WTC11 (cell line): ENCODE results near the gene ATP6V0B. TPM values are rescaled to one million over a fixed set of nuclear protein-coding genes. Genes with fewer than 3 reads are reported as not detected.

Source experiments
- ATAC-seq: fragments of 200-7000 bp; cut with Tn5 transposase; 2 replicates; pipeline ENCODE4 v1.10.0; 2021; ENCODE audit warnings: mild to moderate bottlenecking, moderate library complexity
- CTCF ChIA-PET: fragments of 300-600 bp; sonication (Branson Sonifier 250); formaldehyde crosslinking; loops from one replicate; lab custom pipeline; 2021; ENCODE audit warnings: antibody characterized with exemption; lab: Charles Lee
- POLR2A ChIA-PET: fragments of 350-600 bp; sonication (Branson Sonifier 250); formaldehyde crosslinking; loops from one replicate; lab custom pipeline; 2021; ENCODE audit warnings: antibody characterized with exemption; lab: Charles Lee
- DNase-seq: peaks from one replicate; pipeline ENCODE4 v3.0.0; 2021; ENCODE audit warnings: low spot score
- H3K27ac Mint-ChIP-seq: 2 replicates; pipeline ENCODE4 v1.8.0; 2021; ENCODE audit warnings: mixed read lengths
- H3K27me3 Mint-ChIP-seq: 2 replicates; pipeline ENCODE4 v1.8.0; 2021; ENCODE audit warnings: low read depth, mild to moderate bottlenecking, moderate library complexity, mixed read lengths
- H3K36me3 Mint-ChIP-seq: 2 replicates; pipeline ENCODE4 v1.8.0; 2021; ENCODE audit warnings: mixed read lengths
- H3K4me1 Mint-ChIP-seq: 2 replicates; pipeline ENCODE4 v1.8.0; 2022; ENCODE audit warnings: mixed read lengths
- H3K4me3 Mint-ChIP-seq: 2 replicates; pipeline ENCODE4 v1.8.0; 2021; ENCODE audit warnings: mild to moderate bottlenecking, moderate library complexity, mixed read lengths
- H3K9me3 Mint-ChIP-seq: 2 replicates; pipeline ENCODE4 v1.8.0; 2021; ENCODE audit warnings: mixed read lengths
- ATF1 ChIP-seq: sonication (generic); formaldehyde crosslinking; IDR thresholded peaks from 2 replicates; pipeline ENCODE4 v1.8.1; 2023; ENCODE audit warnings: mild to moderate bottlenecking, moderate library complexity, missing genetic modification reagents
- NFYB ChIP-seq: sonication (generic); formaldehyde crosslinking; conservative IDR thresholded peaks from 2 replicates; pipeline ENCODE4 v1.8.0; 2022; ENCODE audit warnings: low read depth, missing genetic modification reagents
- NR1H2 ChIP-seq: sonication (generic); formaldehyde crosslinking; IDR thresholded peaks from 2 replicates; pipeline ENCODE4 v1.9.0; 2021; ENCODE audit warnings: mild to moderate bottlenecking, moderate library complexity, missing genetic modification reagents
- OVOL2 ChIP-seq: fragments of 250-450 bp; sonication (Bioruptor Pico); IDR thresholded peaks from 2 replicates; pipeline ENCODE4 v1.9.0; 2021; ENCODE audit warnings: mild to moderate bottlenecking, borderline replicate concordance
- SMAD4 ChIP-seq: sonication (generic); formaldehyde crosslinking; IDR thresholded peaks from 2 replicates; pipeline ENCODE4 v1.8.0; 2022; ENCODE audit warnings: mild to moderate bottlenecking, missing genetic modification reagents
- SP1 ChIP-seq: sonication (generic); formaldehyde crosslinking; conservative IDR thresholded peaks from 2 replicates; pipeline ENCODE4 v1.8.1; 2022; ENCODE audit warnings: missing genetic modification reagents
- TEAD4 ChIP-seq: sonication (generic); formaldehyde crosslinking; IDR thresholded peaks from 2 replicates; pipeline ENCODE4 v1.8.0; 2022; ENCODE audit warnings: mild to moderate bottlenecking, missing genetic modification reagents
- ZNF263 ChIP-seq: sonication (generic); formaldehyde crosslinking; IDR thresholded peaks from 2 replicates; pipeline ENCODE4 v1.8.1; 2022; ENCODE audit warnings: low read depth, mild to moderate bottlenecking, moderate library complexity, missing genetic modification reagents
- total RNA-seq: library from RNA; stranded (reverse); gene quantifications from 3 replicates; pipeline ENCODE4 v1.2.3, GENCODE V29; 2021
- TF ChIP-seq, protein P1 (sequence below): sonication (generic); formaldehyde crosslinking; IDR thresholded peaks from 2 replicates; pipeline ENCODE4 v1.8.1; 2023; ENCODE audit warnings: mild to moderate bottlenecking, moderate library complexity, missing genetic modification reagents
- TF ChIP-seq, protein P2 (sequence below): fragments of 200-600 bp; IDR thresholded peaks from 2 replicates; pipeline ENCODE4 v1.8.0; 2022; ENCODE audit warnings: antibody characterized with exemption
- TF ChIP-seq, protein P3 (sequence below): fragments of 250-450 bp; sonication (Bioruptor Pico); IDR thresholded peaks from 2 replicates; pipeline ENCODE4 v1.9.0; 2021; ENCODE audit warnings: mild to moderate bottlenecking
- TF ChIP-seq, protein P4 (sequence below): fragments of 250-450 bp; sonication (Bioruptor Pico); IDR thresholded peaks from 2 replicates; pipeline ENCODE4 v2.1.2; 2022; ENCODE audit warnings: mild to moderate bottlenecking, moderate library complexity
- TF ChIP-seq, protein P5 (sequence below): sonication (generic); formaldehyde crosslinking; IDR thresholded peaks from 2 replicates; pipeline ENCODE4 v1.8.0; 2023; ENCODE audit warnings: missing genetic modification reagents, mild to moderate bottlenecking, borderline replicate concordance

The ATP6V0B gene
- total RNA-seq, 1 experiment from 2014 or later, result 110 TPM

DNA sequence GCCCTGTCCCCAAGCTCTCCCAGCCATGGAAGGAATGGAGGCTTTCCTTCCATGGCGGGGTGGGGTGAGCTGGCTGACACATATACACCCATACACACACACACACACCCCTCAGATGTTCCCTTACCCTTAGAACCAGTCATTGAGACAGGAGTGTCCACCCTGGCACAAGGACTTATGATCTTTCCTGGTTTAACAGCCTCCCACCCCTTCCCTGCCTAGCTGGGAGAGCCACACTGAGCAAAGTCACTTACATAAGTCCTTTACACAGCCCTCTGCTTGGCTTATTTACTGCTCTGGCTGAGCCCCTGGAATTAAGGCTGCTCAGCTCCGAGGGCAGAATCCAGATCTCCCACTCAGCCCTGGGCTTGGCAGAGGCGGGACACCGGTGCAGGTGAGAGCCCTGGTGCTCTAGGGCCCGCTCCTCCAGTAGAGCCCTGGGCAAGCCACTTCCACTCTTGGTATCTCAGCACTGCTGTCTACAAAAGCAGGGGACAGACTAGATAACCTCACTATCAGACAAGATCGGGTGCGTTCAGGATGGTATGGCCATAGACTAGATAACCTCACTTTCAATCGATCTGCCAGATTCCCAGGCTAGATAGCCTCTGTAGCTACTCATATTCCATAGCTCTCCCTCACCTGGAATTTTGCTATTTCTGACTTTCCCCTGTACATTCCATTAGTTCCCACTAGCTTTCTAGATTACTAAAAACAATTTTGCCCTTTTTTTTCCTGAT lies 39.8 kb downstream of the ATP6V0B start (continued):
- TF ChIP-seq, protein P1, sequence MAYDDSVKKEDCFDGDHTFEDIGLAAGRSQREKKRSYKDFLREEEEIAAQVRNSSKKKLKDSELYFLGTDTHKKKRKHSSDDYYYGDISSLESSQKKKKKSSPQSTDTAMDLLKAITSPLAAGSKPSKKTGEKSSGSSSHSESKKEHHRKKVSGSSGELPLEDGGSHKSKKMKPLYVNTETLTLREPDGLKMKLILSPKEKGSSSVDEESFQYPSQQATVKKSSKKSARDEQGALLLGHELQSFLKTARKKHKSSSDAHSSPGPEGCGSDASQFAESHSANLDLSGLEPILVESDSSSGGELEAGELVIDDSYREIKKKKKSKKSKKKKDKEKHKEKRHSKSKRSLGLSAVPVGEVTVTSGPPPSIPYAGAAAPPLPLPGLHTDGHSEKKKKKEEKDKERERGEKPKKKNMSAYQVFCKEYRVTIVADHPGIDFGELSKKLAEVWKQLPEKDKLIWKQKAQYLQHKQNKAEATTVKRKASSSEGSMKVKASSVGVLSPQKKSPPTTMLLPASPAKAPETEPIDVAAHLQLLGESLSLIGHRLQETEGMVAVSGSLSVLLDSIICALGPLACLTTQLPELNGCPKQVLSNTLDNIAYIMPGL (CRISPR knock-in tag), result no peak
- TF ChIP-seq ATF1 (CRISPR knock-in tag), result no peak
- no peak for TF ChIP-seq OVOL2
- TF ChIP-seq, protein P2, sequence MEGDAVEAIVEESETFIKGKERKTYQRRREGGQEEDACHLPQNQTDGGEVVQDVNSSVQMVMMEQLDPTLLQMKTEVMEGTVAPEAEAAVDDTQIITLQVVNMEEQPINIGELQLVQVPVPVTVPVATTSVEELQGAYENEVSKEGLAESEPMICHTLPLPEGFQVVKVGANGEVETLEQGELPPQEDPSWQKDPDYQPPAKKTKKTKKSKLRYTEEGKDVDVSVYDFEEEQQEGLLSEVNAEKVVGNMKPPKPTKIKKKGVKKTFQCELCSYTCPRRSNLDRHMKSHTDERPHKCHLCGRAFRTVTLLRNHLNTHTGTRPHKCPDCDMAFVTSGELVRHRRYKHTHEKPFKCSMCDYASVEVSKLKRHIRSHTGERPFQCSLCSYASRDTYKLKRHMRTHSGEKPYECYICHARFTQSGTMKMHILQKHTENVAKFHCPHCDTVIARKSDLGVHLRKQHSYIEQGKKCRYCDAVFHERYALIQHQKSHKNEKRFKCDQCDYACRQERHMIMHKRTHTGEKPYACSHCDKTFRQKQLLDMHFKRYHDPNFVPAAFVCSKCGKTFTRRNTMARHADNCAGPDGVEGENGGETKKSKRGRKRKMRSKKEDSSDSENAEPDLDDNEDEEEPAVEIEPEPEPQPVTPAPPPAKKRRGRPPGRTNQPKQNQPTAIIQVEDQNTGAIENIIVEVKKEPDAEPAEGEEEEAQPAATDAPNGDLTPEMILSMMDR, result no peak
- TF ChIP-seq, all 79 proteins: peak for 0

DNA sequence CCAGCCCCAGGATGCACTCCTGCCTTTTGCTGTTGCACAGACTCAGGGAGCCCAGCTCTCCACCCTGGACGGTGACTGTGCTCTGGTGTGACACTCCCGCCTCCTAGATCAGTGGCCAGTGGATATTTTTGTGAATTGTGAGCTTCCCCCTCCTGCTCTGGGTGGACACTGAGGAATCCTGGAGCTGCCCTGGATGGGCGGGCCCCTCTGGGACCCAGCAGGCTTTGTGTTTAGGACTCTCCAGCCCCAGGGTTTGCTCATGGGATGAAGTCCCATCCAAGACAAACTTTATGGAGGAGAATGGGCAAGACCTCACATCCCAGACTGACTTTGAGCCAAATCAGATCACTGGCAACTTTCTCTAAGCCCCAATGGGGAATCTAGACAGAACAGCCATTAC lies 40.4 kb downstream of the ATP6V0B start:
- H3K9me3 Mint-ChIP-seq, result no peaks in the 10 kb centered on the region
- H3K4me1 Mint-ChIP-seq, result peaks cover 7% of the 10 kb centered on the region
- ChIA-PET CTCF (interaction anchor here (0.5 to 4.3 kb wide), 4 partner anchors 9 to 1016 kb away, joined by 5 to 35 read pairs (median 7); no protein-coding TSS in a partner anchor), POLR2A (no interaction called here)
- no peaks in the 10 kb centered on the region for H3K36me3 Mint-ChIP-seq
- no peaks in the 10 kb centered on the region for H3K27me3 Mint-ChIP-seq
- DNase-seq (no peak), ATAC-seq (no peak)
- no peak overlapping the region for H3K27ac Mint-ChIP-seq
- H3K4me3 Mint-ChIP-seq, result no peak overlapping the region
- TF ChIP-seq, protein P3, sequence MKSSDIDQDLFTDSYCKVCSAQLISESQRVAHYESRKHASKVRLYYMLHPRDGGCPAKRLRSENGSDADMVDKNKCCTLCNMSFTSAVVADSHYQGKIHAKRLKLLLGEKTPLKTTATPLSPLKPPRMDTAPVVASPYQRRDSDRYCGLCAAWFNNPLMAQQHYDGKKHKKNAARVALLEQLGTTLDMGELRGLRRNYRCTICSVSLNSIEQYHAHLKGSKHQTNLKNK (CRISPR knock-in tag), result no peak
- TF ChIP-seq, protein P1 (CRISPR knock-in tag), result no peak
- TF ChIP-seq NFYB (CRISPR knock-in tag) (no peak), SMAD4 (no peak), SP1 (CRISPR knock-in tag) (no peak), ZNF263 (CRISPR knock-in tag) (no peak), NR1H2 (no peak), TEAD4 (CRISPR knock-in tag) (no peak)
- TF ChIP-seq, protein P4, sequence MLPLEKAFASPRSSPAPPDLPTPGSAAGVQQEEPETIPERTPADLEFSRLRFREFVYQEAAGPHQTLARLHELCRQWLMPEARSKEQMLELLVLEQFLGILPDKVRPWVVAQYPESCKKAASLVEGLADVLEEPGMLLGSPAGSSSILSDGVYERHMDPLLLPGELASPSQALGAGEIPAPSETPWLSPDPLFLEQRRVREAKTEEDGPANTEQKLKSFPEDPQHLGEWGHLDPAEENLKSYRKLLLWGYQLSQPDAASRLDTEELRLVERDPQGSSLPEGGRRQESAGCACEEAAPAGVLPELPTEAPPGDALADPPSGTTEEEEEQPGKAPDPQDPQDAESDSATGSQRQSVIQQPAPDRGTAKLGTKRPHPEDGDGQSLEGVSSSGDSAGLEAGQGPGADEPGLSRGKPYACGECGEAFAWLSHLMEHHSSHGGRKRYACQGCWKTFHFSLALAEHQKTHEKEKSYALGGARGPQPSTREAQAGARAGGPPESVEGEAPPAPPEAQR, result no peak
- TF ChIP-seq, protein P5, sequence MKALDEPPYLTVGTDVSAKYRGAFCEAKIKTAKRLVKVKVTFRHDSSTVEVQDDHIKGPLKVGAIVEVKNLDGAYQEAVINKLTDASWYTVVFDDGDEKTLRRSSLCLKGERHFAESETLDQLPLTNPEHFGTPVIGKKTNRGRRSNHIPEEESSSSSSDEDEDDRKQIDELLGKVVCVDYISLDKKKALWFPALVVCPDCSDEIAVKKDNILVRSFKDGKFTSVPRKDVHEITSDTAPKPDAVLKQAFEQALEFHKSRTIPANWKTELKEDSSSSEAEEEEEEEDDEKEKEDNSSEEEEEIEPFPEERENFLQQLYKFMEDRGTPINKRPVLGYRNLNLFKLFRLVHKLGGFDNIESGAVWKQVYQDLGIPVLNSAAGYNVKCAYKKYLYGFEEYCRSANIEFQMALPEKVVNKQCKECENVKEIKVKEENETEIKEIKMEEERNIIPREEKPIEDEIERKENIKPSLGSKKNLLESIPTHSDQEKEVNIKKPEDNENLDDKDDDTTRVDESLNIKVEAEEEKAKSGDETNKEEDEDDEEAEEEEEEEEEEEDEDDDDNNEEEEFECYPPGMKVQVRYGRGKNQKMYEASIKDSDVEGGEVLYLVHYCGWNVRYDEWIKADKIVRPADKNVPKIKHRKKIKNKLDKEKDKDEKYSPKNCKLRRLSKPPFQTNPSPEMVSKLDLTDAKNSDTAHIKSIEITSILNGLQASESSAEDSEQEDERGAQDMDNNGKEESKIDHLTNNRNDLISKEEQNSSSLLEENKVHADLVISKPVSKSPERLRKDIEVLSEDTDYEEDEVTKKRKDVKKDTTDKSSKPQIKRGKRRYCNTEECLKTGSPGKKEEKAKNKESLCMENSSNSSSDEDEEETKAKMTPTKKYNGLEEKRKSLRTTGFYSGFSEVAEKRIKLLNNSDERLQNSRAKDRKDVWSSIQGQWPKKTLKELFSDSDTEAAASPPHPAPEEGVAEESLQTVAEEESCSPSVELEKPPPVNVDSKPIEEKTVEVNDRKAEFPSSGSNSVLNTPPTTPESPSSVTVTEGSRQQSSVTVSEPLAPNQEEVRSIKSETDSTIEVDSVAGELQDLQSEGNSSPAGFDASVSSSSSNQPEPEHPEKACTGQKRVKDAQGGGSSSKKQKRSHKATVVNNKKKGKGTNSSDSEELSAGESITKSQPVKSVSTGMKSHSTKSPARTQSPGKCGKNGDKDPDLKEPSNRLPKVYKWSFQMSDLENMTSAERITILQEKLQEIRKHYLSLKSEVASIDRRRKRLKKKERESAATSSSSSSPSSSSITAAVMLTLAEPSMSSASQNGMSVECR (CRISPR knock-in tag), result no peak
